IPS-15b (cell line): Measurements from ENCODE around the gene NFATC2.

Source experiments
- H3K27me3 ChIP-seq: one replicate; pipeline ENCODE4 v1.6.1; 2013; ENCODE audit warnings: low read length; ENCODE audit not compliant: control insufficient read depth, insufficient read depth
- H3K36me3 ChIP-seq: one replicate; pipeline ENCODE4 v1.6.1; 2013; ENCODE audit warnings: low read length; ENCODE audit not compliant: control insufficient read depth, insufficient read depth
- H3K4me1 ChIP-seq: one replicate; pipeline ENCODE4 v1.6.1; 2013; ENCODE audit warnings: mild to moderate bottlenecking, low read length; ENCODE audit not compliant: control insufficient read depth, insufficient read depth
- H3K4me3 ChIP-seq: one replicate; pipeline ENCODE4 v1.5.1; 2013; ENCODE audit warnings: low read depth, low read length
- H3K9ac ChIP-seq: one replicate; pipeline ENCODE4 v1.6.1; 2013; ENCODE audit warnings: low read depth, mild to moderate bottlenecking, low read length
- H3K9me3 ChIP-seq: one replicate; pipeline ENCODE4 v1.6.1; 2013; ENCODE audit warnings: mild to moderate bottlenecking, low read length; ENCODE audit not compliant: control insufficient read depth, insufficient read depth

Gene NFATC2

DNA sequence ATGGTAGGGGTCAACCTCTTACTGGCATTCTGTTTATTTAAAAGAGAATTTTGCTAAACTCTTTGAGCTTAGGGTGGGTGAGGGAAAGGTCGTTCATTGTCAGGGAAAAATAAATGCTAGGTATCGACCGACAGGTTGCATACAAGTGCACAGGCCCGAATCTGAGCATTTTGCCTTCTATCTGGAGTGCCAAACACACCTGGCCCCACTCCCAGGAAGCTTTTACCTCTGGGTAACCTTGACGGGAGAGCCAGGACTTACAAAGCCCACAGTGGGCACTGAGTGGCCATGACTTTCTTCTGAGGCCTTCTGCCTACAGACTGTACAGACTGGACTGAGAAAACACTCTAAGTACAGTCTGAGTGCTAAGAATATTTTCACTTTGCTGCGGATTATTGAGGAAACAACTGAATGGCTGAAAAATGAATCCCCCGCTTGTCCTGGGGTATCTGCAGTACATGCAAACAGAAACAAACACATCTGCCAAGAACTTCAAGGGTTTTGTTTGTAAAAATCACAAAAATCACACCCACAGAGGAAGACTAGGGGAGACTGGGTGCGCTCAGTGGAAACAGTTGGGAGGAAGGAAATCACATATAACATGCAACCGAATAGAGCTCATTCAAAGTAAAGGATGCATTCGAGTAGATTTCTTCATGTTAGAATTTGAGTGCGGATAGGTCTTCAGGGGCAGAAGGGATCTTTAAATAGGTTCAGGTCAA is 152.8 kb downstream of the NFATC2 start:
- Histone ChIP-seq H3K4me1 (peaks cover 21% of the 10 kb centered on the region), H3K9me3 (no peaks in the 10 kb centered on the region), H3K27me3 (no peaks in the 10 kb centered on the region), H3K4me3 (no peak overlapping the region), H3K9ac (no peak overlapping the region), H3K36me3 (no peaks in the 10 kb centered on the region)

DNA sequence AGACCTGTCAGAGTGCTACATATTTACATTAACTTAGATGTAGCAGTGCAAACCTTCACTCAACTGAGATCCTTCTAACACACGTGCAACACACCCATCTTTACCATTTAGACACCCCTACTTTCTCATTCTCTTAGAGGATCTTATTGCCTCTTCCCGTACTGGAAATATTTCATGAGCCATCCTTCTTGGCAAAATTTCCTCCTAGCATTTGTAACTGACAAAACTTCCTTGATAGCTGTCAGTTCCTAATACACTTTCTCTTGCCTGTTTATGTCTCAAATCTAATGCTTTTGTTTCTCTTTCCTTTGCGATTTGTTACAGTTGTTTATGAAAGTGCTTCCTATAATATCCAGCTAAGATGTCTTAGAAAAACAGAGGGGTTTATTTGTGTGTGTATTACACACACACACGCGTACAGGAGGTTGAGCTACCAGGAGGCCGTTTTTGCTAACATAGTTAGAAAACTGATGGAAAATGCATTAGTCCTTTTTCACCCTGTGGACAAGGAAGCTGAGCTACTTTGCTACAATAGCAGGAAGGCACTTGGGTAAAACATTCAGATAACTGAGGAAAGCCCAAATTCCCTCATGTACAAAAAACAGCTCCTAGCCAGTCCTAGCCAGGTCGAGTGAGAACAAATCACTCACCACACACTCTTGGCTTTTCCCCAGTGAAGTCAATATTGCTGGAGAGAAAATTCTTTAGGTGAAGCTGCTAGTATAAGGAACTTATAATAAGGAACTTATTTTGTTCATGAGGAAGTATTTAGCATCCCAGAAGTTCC is 153.6 kb downstream of the NFATC2 start:
- Histone ChIP-seq H3K9ac (no peak overlapping the region), H3K4me3 (no peak overlapping the region), H3K4me1 (peaks cover 21% of the 10 kb centered on the region), H3K9me3 (no peaks in the 10 kb centered on the region), H3K27me3 (no peaks in the 10 kb centered on the region), H3K36me3 (no peaks in the 10 kb centered on the region)

- Histone ChIP-seq H3K27me3 (no peaks in the 10 kb centered on the region), H3K4me3 (no peak overlapping the region), H3K36me3 (no peaks in the 10 kb centered on the region), H3K9me3 (no peaks in the 10 kb centered on the region), H3K9ac (no peak overlapping the region), H3K4me1 (peaks cover 21% of the 10 kb centered on the region)
Observed at GRCh38 chr20:51388227-51388626, 154.3 kb downstream of the NFATC2 start.

- Histone ChIP-seq H3K9me3 (no peaks in the 10 kb centered on the region), H3K36me3 (no peaks in the 10 kb centered on the region), H3K27me3 (no peaks in the 10 kb centered on the region), H3K9ac (no peak overlapping the region), H3K4me3 (no peak overlapping the region), H3K4me1 (peaks cover 21% of the 10 kb centered on the region)
Observed at GRCh38 chr20:51387125-51387875, 155.2 kb downstream of the NFATC2 start.

DNA sequence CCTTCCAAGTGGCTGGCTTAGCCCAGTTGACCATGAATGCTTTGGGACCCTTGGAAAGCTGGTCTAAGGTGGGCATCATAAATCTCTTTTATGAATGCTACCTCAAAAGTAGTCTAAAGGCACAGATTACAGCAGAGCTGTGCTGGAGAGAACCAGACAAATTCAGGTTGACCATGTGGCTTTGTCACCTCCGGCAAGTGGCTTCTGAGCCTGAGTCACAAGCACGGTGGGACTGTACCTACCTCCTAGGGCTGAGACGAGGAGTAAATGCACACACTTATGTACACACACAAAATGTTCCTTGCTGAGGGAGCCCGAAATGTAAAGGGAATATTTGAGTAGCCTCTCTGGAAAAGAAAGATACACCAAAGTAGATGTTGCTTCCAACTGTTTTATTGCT is 155.9 kb downstream of the NFATC2 start:
- Histone ChIP-seq H3K4me1 (peaks cover 21% of the 10 kb centered on the region), H3K9me3 (no peaks in the 10 kb centered on the region), H3K9ac (no peak overlapping the region), H3K27me3 (no peaks in the 10 kb centered on the region), H3K4me3 (no peak overlapping the region), H3K36me3 (no peaks in the 10 kb centered on the region)

DNA sequence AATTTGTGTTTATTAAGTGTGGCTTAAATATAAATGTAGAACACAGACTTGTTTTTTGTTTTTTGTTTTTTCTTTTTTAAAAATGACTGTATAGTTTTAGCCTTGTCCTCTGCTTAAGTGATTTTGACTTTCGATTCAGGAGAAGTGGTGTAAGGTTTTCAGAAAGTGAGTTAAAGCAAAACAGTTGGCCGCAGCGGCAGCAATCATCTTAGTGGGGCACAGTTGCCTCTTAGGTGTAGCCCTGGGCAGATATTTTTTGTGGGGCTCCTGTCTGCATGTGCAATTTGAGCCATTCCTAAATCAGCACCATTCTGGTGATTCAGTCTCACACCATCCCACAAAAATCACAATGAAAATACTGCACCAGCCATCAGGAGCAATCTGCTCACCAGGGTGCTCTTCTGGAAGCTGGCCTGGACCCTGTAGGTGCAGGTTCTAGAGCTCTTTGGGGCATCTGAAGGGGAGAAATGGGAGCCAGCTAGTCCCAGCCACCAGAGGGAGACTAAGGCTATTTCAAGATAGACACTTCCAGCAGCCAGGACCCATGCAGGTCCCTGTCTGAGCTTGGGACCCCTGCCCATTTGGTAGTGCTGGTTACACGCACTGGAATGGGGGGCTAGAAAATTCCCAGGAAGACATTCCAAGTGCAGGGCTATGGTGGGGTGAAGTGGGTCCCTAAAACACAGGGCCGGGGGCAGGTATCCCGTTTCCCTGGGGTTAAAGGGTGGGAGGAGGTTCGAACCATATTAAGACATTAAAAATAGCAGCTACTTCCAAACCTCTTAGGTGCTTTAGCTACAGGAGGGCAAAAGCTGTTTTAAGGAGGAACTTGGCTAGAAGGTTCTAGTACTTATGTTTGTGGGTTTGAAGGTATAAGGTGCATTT is 156.6 kb downstream of the NFATC2 start:
- H3K27me3 ChIP-seq = no peaks in the 10 kb centered on the region
- no peak overlapping the region for H3K9ac ChIP-seq
- H3K4me1 ChIP-seq = peaks cover 21% of the 10 kb centered on the region
- no peaks in the 10 kb centered on the region for H3K36me3 ChIP-seq
- H3K4me3 ChIP-seq = no peak overlapping the region
- no peaks in the 10 kb centered on the region for H3K9me3 ChIP-seq

GRCh38 chr20:51384875-51385274 is 157.6 kb downstream of the NFATC2 start:
- Histone ChIP-seq H3K4me1 (peaks cover 18% of the 10 kb centered on the region), H3K9ac (no peak overlapping the region), H3K36me3 (no peaks in the 10 kb centered on the region)

DNA sequence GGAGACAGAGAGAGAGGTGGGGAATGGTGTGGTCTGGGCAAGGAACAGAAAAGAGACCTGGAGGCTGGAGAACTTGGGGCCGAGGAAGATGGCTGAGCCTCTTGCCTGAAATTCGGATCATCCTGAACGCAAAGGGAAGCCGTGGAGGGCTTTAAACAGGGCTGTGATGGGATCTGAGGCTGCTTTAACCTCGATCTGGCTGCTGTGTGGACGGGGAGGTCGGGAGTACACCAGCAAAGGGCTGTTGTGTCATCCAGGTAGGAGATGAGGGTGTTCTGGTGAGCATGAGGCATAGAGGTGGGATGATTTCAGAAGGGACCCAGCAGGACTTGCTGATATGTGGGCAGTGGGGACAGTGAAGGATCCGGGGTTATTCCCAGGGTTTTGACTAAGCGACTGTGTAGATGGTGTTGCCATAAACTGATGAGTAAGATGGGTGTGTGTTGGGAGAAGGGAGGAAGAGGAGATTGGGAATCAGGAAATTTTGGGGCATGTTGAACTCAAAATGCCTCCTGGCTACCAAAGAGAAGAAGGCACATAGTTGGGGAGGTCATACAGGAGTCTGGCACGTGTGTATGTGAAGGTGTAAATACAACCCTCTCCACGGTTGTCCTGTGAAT is 158.5 kb downstream of the NFATC2 start:
- no peaks in the 10 kb centered on the region for H3K36me3 ChIP-seq
- no peak overlapping the region for H3K9ac ChIP-seq
- H3K4me3 ChIP-seq = no peak overlapping the region
- peaks cover 18% of the 10 kb centered on the region for H3K4me1 ChIP-seq
- no peaks in the 10 kb centered on the region for H3K9me3 ChIP-seq
- no peaks in the 10 kb centered on the region for H3K27me3 ChIP-seq

More at GRCh38 chr20:51384875-51385274, 157.6 kb downstream of the NFATC2 start:
- Histone ChIP-seq H3K9me3 (no peaks in the 10 kb centered on the region), H3K27me3 (no peaks in the 10 kb centered on the region), H3K4me3 (no peak overlapping the region)

DNA sequence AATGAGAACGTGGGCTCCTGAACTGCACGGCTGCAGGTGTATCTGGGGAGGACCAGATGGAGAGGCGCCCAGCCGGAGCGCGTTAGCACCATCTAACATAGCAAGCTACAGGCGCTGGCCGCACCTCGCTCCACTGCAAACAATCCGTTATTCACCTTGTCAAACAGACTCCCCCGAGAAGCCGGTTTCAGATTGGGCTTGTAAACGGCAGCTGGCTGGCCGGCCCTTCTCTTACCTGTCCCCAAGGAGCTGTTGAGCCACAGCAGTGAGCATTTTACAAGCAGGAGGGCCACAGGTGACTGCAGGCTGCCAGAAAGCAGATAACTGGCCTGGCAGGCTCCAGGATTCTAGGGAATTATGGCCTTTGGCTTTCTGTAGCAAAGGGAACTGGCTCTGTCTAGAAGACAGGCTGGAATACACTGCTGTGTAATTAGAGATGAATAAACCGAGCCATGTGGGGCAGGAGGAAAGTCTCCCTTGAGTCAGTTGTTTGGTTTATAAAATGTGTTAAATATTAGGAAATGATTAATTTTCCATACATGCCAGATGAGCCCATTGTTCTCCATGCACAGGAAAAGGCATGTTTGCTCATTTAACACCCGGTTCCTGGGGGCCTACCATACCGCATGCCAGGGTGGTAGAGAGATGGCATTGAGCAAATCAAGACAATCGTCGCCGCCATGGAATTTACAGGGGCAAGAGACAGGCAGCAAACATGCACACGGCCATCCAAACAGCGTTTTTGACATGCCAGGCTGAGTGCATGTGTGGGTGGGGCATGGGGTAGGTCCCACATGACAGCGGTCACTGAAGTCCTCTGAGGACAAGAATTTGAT is 159.3 kb downstream of the NFATC2 start:
- Histone ChIP-seq H3K27me3 (no peaks in the 10 kb centered on the region), H3K9ac (no peak overlapping the region), H3K36me3 (no peaks in the 10 kb centered on the region), H3K4me1 (peaks cover 18% of the 10 kb centered on the region), H3K9me3 (no peaks in the 10 kb centered on the region), H3K4me3 (no peak overlapping the region)
